NCI-H1694 treated with DMSO at 0.1 percent for 48 hours (cell line): ENCODE data around the gene PTPRE.
"Not testable (repeated sequence)": the region's sequence is repeated elsewhere in the genome, so short reads cannot be mapped to it uniquely, and the experiment has no call there.

Experiments used
- DNase-seq: peaks from one replicate; lab custom pipeline; 2025; lab: John Stamatoyannopoulos, UW

PTPRE gene

DNA sequence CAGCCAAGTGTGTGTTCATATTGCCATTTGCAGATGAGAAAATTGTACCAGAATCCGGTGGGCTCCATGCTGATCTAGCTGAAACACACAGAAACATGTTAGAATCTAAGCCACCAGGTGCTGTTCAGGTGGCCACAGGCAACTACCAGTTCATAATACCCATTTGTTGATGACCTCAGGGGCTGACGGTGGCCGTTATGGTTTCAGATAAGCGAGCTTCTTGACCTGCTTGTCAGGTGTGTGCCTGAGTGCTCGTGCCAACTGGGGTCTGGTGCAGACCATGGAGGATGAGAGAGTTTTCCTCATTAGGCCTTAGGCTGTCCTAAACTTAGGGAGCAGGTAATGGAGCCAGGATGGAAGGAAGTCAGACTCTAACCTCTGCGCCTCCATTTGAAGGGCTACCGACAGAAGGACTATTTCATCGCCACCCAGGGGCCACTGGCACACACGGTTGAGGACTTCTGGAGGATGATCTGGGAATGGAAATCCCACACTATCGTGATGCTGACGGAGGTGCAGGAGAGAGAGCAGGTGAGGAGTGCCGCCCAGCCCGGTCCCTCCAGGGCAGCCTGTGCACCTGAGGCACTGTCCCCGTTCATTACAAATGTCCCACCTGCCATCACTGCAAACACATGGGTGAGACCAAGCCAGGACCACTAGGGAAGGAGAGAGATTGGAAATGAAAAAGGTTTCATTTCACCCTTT is 166.2 kb downstream of the PTPRE start:
- no peak for DNase-seq

DNA sequence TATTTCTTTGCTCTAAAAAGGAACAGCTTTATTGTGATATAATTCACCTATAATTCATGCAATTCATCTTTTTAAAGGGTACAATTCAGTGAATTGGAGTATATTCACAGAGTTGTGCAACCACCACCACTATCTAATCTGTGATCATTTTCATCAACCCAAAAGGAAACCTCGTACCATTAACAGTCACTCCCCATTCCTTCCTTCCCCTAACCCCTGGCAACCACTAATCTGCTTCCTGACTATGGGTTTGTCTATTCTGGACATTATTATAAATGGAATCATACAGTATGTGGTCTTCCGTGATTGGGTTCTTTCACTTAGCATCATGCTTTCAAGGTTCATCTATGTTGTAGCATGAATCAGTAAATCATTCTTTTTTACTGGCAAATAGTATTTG is 167.0 kb downstream of the PTPRE start:
- no peak for DNase-seq

DNA sequence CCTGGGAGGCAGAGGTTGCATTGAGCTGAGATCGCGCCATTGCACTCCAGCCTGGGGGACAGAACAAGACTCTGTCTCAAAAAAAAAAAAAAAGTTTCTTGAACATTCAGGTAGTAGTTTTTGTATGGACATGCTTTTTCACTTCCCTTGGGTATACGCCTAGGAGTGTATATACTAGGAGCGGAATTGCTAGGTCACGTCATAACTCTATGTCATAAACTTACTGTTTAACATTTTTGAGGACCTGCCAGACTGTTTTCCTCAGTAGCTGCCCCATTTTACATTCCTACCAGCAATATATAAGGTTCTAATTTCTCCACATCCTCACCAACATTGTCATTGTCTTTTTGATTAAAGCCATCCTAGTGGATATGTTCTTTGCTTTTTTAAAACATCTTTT is 167.7 kb downstream of the PTPRE start:
- no peak for DNase-seq

DNA sequence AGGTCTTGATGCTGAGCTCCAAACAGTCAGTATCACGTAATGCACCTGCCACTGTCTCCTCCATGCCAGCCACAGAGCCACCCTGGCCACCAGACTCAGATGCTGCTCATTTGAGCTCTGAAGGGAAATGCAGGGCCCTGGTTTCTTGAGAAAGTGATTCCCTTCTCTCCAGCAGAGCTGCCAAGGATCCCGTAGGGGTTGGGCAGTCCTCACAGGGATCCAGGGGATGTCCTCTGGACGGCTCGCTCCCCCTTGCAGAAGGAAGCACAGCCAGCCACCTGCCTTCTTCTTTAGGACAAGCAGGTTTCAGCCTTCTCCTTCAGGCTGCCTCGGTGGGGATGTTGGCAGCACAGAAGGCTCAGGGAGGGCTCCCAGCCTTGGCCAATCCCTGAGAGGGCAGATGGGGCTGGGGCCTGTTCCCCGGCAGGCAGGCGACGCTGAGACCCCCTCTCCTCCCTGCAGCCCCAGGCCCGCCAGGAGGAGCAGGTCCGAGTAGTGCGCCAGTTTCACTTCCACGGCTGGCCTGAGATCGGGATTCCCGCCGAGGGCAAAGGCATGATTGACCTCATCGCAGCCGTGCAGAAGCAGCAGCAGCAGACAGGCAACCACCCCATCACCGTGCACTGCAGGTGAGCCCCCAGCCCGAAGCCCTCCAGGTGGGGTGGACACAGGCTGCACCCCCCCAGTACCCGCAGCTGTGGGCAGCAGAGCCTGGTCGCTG is 170.4 kb downstream of the PTPRE start:
- no peak for DNase-seq

DNA sequence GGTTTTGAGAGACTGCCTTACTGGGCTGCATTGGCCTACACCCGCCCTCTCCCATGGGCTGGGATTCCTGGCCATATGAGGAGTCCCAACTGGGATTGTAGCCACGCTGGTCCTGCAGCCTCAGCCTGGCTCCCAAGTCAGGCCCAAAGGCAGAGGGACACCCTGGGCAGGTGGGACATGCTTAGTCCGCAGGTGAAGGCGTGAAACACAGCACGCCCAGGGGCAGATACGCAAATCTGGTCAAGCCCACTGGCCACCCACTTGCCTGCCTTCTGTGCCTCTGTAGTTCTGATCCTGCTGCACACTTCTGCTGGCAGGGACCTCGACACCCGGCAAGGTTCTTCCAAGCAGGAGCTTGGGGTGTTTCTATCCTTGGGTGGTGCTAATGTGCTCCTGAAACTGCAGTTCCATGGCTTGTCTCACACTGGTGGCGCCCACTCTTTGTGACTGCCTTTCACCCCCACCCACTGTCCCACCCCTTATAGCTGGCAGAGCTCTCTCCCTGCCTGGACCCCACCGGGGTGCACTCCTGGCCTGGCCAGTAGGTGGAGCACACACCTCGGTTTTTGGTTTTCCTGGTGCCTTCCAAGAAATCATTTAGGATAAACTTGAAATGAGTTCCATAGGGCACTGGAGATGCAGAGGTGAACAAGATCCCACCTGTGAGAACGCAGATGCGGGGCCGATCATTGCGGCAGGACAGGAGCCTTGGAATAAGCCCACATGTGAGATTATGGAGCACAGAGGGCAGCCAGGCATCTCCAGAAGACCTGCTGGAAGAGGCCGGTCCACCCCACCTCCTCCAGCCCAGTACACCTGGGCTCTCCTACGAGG is 171.4 kb downstream of the PTPRE start:
- DNase-seq: no peak

DNA sequence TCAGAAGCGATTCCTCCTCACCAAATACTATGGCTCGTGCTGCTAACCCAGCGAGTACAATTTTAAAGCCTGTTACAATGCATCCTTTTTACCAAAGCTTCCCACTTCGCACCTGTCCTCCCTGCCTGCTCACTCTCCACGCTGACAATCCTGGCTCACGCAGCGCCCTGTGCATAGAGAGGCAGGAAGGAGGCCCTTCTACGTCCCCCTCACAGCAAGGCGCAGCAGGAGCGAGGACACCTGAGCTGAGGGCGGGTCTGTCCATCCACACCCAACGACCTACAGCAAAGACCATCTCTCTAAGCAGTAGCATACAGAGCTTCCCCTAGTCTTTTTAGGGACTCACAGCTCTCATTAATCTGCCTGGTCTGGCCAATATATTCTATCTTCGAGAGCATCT is 173.3 kb downstream of the PTPRE start:
- no peak for DNase-seq

DNA sequence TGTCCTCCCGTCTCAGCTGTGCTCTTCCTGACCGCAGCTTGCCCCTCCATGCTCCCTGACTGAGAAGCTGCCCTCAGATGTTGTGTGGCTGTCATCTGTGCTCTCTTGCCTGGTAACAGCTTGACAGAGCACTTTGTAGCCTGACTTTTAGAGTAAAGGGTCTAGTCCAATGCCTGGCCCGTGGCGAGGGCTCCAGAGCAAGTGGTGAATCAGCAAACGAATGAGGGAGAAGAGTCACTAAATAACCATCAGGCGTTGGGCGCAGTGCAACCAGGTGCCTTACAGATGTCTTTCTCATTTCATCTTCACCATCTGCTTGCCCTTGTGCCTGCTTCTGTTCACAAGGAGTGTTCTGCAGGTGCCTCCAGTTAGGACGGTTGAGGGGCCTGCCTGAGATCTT is 173.7 kb downstream of the PTPRE start:
- no peak for DNase-seq

DNA sequence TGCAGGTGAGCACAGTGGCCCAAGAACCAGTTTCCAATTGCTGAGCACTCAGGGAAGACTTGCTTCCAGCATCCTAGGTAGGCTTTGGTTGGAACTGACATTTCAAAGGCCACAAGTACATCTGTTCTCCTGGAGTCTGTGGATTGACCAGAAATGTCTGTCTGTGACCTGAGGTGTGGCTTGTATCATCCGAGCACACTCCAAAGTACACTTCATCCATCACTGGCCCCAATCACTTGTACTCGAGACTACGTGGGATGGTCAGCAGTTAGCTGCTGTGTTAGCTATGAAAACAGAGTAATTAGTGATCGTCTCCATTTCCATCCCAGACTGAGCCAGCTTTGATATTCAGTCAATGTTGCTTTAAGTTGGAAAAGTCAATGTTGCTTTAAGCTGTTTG is 174.3 kb downstream of the PTPRE start:
- no peak for DNase-seq

DNA sequence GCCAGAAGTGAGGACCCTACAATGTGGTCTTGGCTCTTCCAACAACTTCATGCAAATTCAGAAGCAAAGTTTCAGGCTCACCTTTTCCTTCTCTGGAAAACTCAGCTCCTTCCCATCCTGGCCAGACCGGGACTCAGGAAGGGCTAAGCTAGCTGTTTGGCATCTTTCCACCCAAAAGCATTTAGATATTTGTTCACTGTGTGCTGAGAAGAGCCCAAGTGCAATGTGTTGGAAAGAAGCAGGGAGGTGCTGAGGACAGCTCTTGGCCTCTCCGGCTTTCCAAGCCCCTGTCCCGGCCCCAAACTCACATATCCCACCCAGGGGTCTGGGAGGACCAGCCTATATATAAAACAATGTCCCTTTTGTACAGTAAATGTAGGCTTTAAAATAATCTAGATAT is 174.8 kb downstream of the PTPRE start:
- DNase-seq: no peak

DNA sequence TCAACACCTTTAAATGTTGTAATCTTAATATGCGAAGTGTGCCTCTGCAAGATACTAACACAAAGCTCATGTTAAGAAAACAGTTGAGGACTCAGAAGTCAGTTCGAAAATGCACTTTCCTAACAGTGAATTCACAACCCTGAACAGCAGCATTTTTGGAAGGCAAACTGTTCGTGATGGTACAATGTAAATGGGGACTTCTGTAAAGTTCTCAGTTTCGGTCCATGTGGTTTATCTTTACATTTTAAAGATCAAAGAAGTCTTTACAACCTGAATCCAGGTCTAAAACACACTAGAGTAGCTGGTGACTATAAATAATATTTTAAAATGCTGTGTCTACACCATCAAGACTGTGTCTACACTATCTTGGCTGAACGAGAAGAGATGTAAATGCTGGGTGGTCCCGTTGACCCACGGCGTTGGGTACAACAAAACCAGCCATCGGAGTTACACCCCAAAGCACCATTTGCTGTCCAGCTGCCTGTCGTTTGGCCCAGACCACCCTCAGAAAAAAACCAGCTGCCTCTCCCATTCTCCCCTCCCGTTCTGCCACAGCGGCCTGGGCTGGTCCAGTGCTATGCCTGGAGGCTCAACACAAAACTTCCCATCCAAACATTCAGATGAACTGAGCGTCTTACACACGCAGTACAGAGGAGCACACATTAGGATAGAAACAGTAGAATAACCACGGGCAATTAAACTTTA is 176.4 kb downstream of the PTPRE start:
- DNase-seq: no peak

DNA sequence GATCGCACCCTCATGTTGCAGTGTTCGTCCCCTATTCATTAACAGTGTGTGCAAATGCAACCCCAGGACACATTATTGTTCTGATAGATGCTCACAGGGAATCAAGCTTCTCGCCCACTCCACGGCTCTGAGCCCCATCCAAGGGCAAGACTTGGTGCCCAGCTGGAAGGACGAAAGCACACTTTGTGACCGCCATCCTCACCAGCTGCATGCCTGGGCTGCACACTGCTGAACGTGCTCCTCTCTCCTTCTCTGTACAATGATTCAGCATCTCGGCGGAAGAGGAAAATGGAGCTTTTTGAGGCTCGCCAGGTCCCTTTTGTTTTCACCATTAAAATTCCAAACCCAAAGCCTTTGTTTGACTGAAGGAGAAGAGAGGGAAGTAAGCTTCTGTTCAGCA is 177.5 kb downstream of the PTPRE start:
- DNase-seq: no peak

DNA sequence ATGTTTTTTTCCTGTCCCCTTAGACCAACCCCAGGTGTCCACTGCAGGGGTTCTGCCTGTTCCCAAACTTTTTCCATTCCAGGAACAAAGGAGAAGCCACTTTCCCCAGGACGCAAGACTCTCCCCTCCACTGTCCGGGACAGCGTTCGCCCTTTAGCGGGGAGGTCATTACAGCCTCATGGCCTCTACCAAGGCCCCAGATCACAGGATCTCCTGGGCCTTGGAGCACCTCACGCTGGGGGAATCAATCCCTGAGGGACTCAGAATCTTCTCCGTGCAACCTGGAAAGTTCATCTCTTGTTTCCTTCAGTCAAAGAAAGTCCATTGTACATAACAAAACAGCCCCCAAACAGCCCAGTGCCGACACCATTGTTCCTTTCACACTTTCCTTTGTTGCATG is 178.1 kb downstream of the PTPRE start:
- DNase-seq: no peak

DNA sequence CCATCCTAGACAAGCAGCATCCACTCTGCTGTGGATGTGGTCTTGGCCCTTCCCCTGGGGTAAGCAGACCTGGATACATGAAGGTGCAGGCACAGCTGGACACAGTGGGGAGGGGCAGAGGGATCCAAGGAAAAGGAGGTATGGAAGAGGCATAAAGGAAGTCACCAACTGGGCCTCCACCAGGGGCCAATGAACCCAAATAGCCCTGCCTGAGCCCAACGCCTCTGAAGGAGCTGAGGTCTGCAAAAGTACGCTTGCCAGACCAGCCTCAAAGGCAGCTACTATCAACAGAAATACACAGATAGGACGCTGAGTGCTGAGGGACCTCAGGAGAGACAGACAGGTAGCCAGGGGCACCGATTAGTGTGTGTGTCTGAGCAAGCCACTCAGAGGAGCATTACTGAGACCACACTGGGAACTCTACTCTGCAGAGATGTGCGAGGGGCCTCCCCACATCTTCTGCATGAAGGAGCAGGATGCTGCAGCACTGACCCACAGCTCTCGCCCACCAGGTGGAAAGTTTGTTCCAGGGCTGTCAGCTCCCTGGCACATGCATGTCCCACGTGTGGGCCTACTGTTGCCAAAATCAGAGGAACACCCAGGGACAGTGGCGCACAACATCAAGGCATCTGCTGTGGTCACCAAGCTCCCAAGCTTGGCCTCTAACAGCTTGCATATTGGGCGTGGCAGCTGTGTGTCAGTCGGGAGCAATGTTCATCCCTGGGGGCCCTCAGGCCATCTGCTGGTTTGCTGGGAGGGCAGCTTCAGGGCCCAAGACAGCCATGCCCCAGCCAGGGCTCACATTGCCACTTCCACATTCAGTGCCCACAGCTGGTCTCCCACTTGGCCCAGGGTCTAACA is 179.3 kb downstream of the PTPRE start:
- DNase-seq: no peak

DNA sequence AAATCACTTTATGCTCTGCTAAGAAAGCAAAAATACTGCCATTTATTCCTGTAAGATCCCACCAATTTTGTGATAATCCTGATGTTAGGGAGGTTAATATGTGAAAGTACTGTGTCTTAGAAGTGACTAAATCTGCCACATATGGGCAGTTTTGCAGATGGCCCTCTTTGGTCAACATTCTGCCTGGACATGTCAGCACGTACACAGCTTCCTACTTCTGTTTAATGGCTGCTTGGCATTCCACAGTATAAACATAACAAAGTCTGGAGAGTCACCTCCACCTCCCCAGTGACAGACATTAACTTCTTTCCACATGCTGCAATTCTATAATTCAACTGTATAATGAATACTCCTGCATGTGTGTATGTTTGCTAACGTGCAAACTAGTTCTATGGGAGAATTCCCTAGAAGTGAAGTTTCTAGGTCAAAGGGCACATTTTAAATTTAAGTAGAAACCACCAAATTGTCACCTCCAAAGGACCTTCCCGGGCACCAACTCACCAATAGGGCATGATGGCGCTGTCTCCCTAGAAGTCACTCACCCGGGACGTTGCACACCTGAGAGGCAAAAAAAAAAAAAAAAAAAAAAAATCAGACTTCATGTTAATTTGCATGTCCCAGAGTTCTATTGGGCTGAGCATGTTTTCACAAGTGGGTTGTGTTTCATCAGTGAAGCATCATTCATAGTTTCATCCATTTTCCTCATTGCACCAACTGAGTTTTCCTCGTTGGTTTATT is 180.4 kb downstream of the PTPRE start:
- DNase-seq: no peak

DNA sequence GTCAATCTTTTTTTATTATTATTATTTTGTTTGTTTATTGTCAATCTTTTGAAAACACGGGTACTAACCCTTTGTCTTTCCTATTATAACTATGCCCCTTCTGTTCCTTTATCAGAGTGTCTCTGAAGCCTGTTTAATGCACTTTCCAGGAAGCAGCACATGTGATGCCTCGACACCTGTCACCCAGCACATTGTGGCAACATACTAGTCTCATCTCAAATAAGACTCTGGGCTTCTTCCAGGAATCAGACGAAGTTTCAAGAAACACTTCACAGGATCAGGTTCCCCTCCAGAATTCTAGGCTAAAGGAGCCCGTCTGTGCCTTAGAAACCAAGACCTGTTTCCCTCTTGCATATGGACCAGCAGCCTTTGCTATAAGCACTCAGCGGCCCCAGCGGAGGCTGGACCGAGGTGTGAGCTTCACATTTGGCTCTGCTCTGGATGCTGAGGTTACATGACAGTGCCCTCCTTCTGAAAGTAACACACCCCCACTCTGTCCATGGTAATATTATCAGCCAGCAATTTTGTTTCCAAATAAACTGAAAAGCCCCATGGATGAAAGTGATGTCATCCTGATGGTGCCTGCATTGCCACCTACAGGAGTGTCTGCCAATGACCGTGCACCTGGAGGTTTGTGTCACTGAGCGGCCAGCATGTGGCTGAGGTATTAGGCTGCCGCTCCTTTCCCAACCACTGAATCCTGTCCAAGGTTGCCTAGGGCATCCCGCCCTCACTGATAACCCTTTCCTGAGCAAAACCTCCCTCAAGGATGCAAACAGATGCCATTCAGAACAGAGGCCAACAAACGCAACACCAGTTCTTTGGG is 181.2 kb downstream of the PTPRE start:
- no peak for DNase-seq

DNA sequence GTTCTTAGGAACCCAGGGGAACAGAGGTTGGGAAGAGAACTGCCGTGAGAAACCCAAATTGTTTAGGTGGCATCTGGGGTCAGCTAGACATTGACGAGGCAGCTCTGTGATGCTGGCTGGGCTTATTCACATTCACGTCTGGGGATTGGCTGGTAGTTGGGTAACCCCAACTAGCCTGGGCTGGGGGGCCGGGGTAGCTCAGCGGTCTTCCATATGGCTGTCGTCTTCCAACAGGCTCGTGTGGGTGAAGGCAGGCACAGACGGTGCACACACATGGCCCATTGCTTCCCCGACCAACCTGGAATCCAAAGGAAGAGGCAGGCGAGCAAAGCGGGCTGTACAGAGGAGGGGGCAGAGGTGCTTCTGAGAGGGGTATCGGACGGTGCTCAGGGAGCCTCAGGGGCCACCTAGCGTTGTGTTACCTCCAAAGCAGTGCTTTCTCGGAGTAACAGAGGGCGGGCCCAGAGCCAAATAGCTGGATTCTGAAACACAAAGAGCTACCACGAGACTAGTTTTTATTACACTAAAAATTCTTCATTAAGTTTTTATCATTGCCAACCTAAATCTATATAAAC is 184.8 kb downstream of the PTPRE start:
- DNase-seq: no peak

DNA sequence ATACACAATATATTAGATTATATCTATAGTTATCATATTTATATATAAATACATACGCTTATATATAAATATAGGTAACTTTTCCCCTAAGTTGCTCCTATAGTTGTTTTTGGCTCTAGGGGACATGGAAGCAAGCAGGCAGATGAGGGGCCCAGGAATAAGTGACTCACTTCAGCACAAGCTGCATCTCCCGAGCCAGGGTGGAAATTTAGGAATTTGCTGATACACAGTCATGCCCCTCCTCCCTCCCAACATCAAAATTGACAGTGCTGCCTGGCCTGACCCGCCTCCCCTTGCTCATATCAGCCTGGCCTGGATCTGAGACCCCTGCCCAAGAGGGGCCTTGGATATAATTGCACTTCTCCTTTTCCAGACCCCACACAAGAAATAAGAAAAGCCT is 185.6 kb downstream of the PTPRE start:
- DNase-seq: no peak

DNA sequence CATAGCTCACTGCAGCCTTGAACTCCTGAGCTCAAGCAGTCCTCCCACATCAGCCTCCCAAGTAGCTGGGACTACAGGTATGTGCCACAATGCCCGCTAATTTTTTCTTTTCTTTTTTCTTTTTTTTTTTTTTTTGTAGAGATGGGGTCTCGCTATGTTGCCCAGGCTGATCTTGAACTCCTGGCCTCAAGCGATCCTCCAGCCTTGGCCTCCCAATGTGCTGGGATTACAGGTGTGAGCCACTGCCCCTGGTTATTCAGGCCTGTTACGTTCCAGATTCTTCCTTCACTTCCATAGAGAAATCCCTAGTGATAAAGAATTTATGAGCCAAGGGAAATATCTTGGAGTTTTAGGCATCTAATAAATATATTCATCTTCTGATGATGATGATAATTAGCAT is 187.7 kb downstream of the PTPRE start:
- DNase-seq: not testable (repeated sequence)

DNA sequence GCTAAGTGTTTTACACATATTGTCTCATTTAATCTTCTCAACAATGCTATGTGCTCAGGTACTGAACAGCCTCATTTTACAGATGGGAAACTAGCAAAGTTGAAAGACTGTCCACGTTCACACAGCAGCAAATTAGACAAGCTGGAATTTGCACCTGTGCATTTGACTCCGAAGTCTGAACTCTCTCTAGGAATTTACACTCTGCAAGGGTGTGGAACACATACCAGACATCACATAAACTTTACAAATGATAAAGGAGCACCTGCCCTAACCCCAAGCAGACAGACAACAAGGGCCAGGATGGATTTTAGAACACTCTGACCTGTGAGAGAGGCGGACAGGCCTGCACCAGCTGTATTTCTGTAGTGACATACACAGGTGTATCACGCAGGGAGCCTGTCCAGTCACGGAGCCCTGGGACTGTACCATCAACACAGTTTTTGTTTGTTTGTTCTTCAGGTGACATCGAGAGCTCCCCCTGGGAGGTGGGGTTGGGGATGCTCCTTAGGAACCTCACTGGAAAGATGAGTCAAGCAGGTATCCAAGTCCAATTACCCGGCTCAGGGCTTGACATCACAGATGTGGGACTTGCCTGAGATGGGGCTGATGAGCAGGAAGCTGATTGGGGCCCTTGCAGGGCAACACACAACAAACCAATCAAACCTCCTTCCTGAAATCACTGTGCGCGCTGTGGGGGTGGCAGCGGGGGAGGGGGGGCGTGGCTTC is 188.3 kb downstream of the PTPRE start:
- DNase-seq: no peak
